Parathyroid adenoma (tissue), 2 donors: ENCODE results near the gene LUC7L3.
"Not testable (repeated sequence)": the region's sequence is repeated elsewhere in the genome, so short reads cannot be mapped to it uniquely, and the experiment has no call there.

Experiments used
- H2AFZ ChIP-seq: fragments of 300-600 bp; sonication (generic); one replicate; pipeline ENCODE4 v1.7.0; 2017; ENCODE audit warnings: antibody characterized with exemption, mild to moderate bottlenecking
- H3K27ac ChIP-seq: fragments of 300-600 bp; sonication (generic); one replicate; pipeline ENCODE4 v1.7.0; 2017
- H3K27me3 ChIP-seq: fragments of 300-600 bp; sonication (generic); one replicate; pipeline ENCODE4 v1.7.0; 2017; ENCODE audit warnings: low read length; ENCODE audit not compliant: control insufficient read depth, insufficient read depth
- H3K36me3 ChIP-seq: fragments of 300-600 bp; sonication (generic); one replicate; pipeline ENCODE4 v1.7.0; 2017; ENCODE audit warnings: low read length; ENCODE audit not compliant: control insufficient read depth, insufficient read depth
- H3K4me1 ChIP-seq: fragments of 300-600 bp; sonication (generic); one replicate; pipeline ENCODE4 v1.7.0; 2017; ENCODE audit warnings: control low read depth
- H3K4me2 ChIP-seq: fragments of 300-600 bp; sonication (generic); one replicate; pipeline ENCODE4 v1.7.0; 2017; ENCODE audit warnings: low read length
- H3K4me3 ChIP-seq: fragments of 300-600 bp; sonication (generic); one replicate; pipeline ENCODE4 v1.7.0; 2017; ENCODE audit warnings: low read depth, low read length
- H3K79me2 ChIP-seq: fragments of 300-600 bp; sonication (generic); one replicate; pipeline ENCODE4 v1.7.0; 2017; ENCODE audit warnings: control low read depth
- H3K9ac ChIP-seq: fragments of 300-600 bp; sonication (generic); one replicate; pipeline ENCODE4 v1.7.0; 2017; ENCODE audit warnings: mild to moderate bottlenecking
- H3K9me3 ChIP-seq: fragments of 300-600 bp; sonication (generic); one replicate; pipeline ENCODE4 v1.7.0; 2017; ENCODE audit warnings: low read length; ENCODE audit not compliant: control insufficient read depth
- CTCF ChIP-seq: fragments of 300-600 bp; sonication (generic); IDR thresholded peaks from one replicate; pipeline ENCODE4 v1.7.0; 2017; ENCODE audit warnings: antibody characterized with exemption, mild to moderate bottlenecking
- donor health status: primary hyperparathyroidism.

LUC7L3 gene

GRCh38 chr17:50680126-50680525, 39.3 kb upstream of the LUC7L3 start:
- H3K27ac ChIP-seq, result no peak overlapping the region
- no peaks in the 10 kb centered on the region for H3K36me3 ChIP-seq
- H3K9me3 ChIP-seq, result no peaks in the 10 kb centered on the region
- H3K79me2 ChIP-seq, result no peaks in the 10 kb centered on the region
- no peak overlapping the region for H2AFZ ChIP-seq
- H3K4me2 ChIP-seq, result no peak overlapping the region
- TF ChIP-seq CTCF, result no peak
- no peak overlapping the region for H3K4me3 ChIP-seq
- peaks cover 10% of the 10 kb centered on the region for H3K4me1 ChIP-seq
- no peaks in the 10 kb centered on the region for H3K27me3 ChIP-seq
- H3K9ac ChIP-seq, result no peak overlapping the region

- H3K4me2 ChIP-seq, H3K79me2 ChIP-seq, H3K27me3 ChIP-seq, H3K9me3 ChIP-seq, H3K36me3 ChIP-seq, H3K9ac ChIP-seq, H3K4me3 ChIP-seq: not testable (repeated sequence)
- peak overlapping the region; percentile 46 for H3K27ac ChIP-seq
- H2AFZ ChIP-seq, result peak overlapping the region; percentile 70
- peaks cover 12% of the 10 kb centered on the region for H3K4me1 ChIP-seq
Measured at GRCh38 chr17:50680543-50681262, 38.7 kb upstream of the LUC7L3 start.

- no peak overlapping the region for H3K4me3 ChIP-seq
- no peak overlapping the region for H3K4me2 ChIP-seq
- H3K27ac ChIP-seq, result peak overlapping the region; percentile 46
- peaks cover 12% of the 10 kb centered on the region for H3K4me1 ChIP-seq
- H3K36me3 ChIP-seq, result no peaks in the 10 kb centered on the region
- H2AFZ ChIP-seq, result peak overlapping the region; percentile 70
- H3K9ac ChIP-seq, result no peak overlapping the region
- H3K79me2 ChIP-seq, result no peaks in the 10 kb centered on the region
- peak; percentile 79 for TF ChIP-seq CTCF
- H3K27me3 ChIP-seq, result no peaks in the 10 kb centered on the region
- no peaks in the 10 kb centered on the region for H3K9me3 ChIP-seq
Measured at GRCh38 chr17:50681263-50682200, 37.9 kb upstream of the LUC7L3 start.

GRCh38 chr17:50682441-50682840, 37.0 kb upstream of the LUC7L3 start:
- H2AFZ ChIP-seq, result no peak overlapping the region
- H3K4me2 ChIP-seq, result no peak overlapping the region
- no peaks in the 10 kb centered on the region for H3K79me2 ChIP-seq
- H3K4me1 ChIP-seq, result peaks cover 12% of the 10 kb centered on the region
- no peak overlapping the region for H3K9ac ChIP-seq
- H3K36me3 ChIP-seq, result no peaks in the 10 kb centered on the region
- TF ChIP-seq CTCF, result no peak
- H3K27me3 ChIP-seq, result no peaks in the 10 kb centered on the region
- no peak overlapping the region for H3K4me3 ChIP-seq
- H3K27ac ChIP-seq, result no peak overlapping the region
- no peaks in the 10 kb centered on the region for H3K9me3 ChIP-seq

GRCh38 chr17:50682938-50683337, 36.5 kb upstream of the LUC7L3 start:
- TF ChIP-seq CTCF, result no peak
- no peak overlapping the region for H3K4me3 ChIP-seq
- peaks cover 12% of the 10 kb centered on the region for H3K4me1 ChIP-seq
- no peaks in the 10 kb centered on the region for H3K9me3 ChIP-seq
- no peak overlapping the region for H3K4me2 ChIP-seq
- no peaks in the 10 kb centered on the region for H3K27me3 ChIP-seq
- no peaks in the 10 kb centered on the region for H3K79me2 ChIP-seq
- H3K27ac ChIP-seq, result no peak overlapping the region
- H2AFZ ChIP-seq, result no peak overlapping the region
- H3K36me3 ChIP-seq, result no peaks in the 10 kb centered on the region
- H3K9ac ChIP-seq, result no peak overlapping the region
